Pancreas (tissue), 10 donors: ENCODE measurements around the gene ORC3. TPM values are rescaled to one million over a fixed set of nuclear protein-coding genes. Genes with fewer than 3 reads are reported as not detected.
A peak's percentile ranks its signal among the peaks of the same experiment; 100 is the strongest.

ENCODE experiments used
- ATAC-seq, 4 donors: fragments of 200-7000 bp; cut with Tn5 transposase; one replicate each; pipeline versions ENCODE4 v1.8.0 to v1.9.1; 2020; ENCODE audit warnings: mild to moderate bottlenecking in 4 of 4, moderate library complexity in 4 of 4
- DNase-seq, 6 donors: peaks; one replicate each; pipeline ENCODE4 v3.0.0-alpha.2; 2020
- FAIRE-seq: peaks from 2 replicates; lab custom pipeline; 2012; peaks lifted over from hg19 to GRCh38; lab: Jason Lieb, UNC
- H3K27ac ChIP-seq, 4 donors: fragments of 200-600 bp; sonication (generic); 1 replicate in 3 of 4; 2 replicates in 1 of 4; pipeline versions ENCODE4 v1.5.0 to v1.8.0; 2020
- H3K27me3 ChIP-seq, 4 donors: fragments of 200-600 bp; one replicate each; pipeline ENCODE4 v1.8.0; 2021
- H3K36me3 ChIP-seq, 3 donors: fragments of 200-600 bp; sonication (generic) in 1 of 3; one replicate each; pipeline versions ENCODE4 v1.5.0 to v1.8.0; 2020 to 2021
- H3K4me1 ChIP-seq, 3 donors: fragments of 200-600 bp; one replicate each; pipeline ENCODE4 v1.8.0; 2021
- H3K4me3 ChIP-seq, 4 donors: fragments of 200-600 bp; sonication (generic) in 2 of 4; one replicate each; pipeline versions ENCODE4 v1.5.0 to v1.8.0; 2020 to 2021
- H3K9me3 ChIP-seq, 4 donors: fragments of 200-600 bp; one replicate each; pipeline ENCODE4 v1.8.0; 2021
- WGBS, 2 donors: extraction: QIAGEN DNeasy Blood & Tissue Kit; methylation state at CpG; one replicate each; pipeline ENCODE4 v1.1.7; 2013; 5-methylcytosine and 5-hydroxymethylcytosine counted together
- intact Hi-C, 3 donors: fragments of 100-400 bp; cut with DNase I; formaldehyde crosslinking; loops; one replicate each; pipeline versions ENCODE4 v1.11.1 to v1.14.2; 2022
- polyA plus RNA-seq, 2 donors: library from polyadenylated mRNA; stranded (reverse); fragments of 200-250 nt; gene quantifications; one replicate each; pipeline ENCODE4 v1.2.3, GENCODE V29; 2013
- total RNA-seq, 6 donors: library from RNA; stranded (reverse); fragmentation: NEBNext Ultra II Directional in 4 of 6; extraction: Animal tissue kit (Norgen Biotek cat#: 25700) in 4 of 6; gene quantifications; one replicate each; pipeline versions ENCODE4 v1.2.1 to v1.2.4, GENCODE V29; 2021 to 2023
- TF ChIP-seq, protein P1 (sequence below), 4 donors: fragments of 200-600 bp; sonication (generic) in 3 of 4; IDR thresholded peaks; one replicate each; pipeline versions ENCODE4 v1.5.0 to v1.8.0; 2021; ENCODE audit warnings: antibody characterized with exemption in 4 of 4
- donor health status: healthy with polysubstance abuse.
- donor health status: DM: no; HTN: no; CAD: no; lungs with moderate emphysema.
- donor health status: DM: no; HTN: no; CAD: no.
- donor health status: control.
- donor health status: control.
- donor health status: Bipolar disorder and iron deficiency.
- donor health status: DM: yes; HTN: yes; CAD: no.
- donor health status: DM: no; HTN: no; CAD: no.
- donor health status: DM: no; HTN: no; CAD: no.
- donor health status: DM: yes; HTN: yes; CAD: no.

ORC3 gene
- total and polyA plus RNA-seq, 8 donors = 5.5 to 11.6 (median 7.6) TPM

DNA sequence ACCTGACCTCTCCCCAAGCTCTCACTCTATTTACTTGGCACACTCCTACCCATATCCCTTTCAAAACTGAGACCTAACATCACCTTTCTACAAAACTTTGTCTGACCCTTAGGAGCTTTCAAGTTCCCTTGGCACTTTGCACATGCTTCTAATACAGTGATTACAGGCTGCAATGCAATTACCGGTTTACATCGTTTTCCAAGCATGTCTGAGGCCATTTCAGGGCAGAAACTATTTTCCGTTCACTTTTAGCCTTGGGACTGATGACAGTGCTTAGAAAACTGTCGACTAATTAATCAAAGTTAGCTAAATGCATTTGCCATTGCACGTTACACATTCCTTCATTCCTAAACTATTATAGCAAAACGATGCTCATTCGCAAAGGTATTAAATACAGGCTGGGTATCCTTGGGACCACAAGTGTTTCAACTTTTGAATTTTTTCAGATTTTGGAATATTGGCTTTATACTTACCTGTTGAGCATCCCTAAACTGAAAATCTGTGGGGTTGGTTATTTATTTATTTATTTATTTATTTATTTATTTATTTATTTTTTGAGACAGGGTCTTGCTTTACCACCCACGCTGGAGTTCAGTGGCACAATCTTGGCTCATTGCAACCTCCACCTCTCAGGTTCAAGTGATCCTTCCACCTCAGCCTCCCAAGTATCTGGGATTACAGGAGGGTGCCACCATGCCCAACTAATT is 3.4 kb upstream of the ORC3 start:
- 90 to 93% methylated on average over 8 of the region's 8 CpGs for WGBS, 2 donors
- H3K36me3 ChIP-seq = peaks cover 0 to 13% (median 0%) of the 10 kb centered on the region in 3 donors
- no peak overlapping the region for H3K4me3 ChIP-seq
- H3K27ac ChIP-seq = no peak overlapping the region
- TF ChIP-seq, protein P1, sequence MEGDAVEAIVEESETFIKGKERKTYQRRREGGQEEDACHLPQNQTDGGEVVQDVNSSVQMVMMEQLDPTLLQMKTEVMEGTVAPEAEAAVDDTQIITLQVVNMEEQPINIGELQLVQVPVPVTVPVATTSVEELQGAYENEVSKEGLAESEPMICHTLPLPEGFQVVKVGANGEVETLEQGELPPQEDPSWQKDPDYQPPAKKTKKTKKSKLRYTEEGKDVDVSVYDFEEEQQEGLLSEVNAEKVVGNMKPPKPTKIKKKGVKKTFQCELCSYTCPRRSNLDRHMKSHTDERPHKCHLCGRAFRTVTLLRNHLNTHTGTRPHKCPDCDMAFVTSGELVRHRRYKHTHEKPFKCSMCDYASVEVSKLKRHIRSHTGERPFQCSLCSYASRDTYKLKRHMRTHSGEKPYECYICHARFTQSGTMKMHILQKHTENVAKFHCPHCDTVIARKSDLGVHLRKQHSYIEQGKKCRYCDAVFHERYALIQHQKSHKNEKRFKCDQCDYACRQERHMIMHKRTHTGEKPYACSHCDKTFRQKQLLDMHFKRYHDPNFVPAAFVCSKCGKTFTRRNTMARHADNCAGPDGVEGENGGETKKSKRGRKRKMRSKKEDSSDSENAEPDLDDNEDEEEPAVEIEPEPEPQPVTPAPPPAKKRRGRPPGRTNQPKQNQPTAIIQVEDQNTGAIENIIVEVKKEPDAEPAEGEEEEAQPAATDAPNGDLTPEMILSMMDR (IDR thresholded peaks at IDR 0.05) = no peak
- peaks cover 4 to 19% (median 11%) of the 10 kb centered on the region in 3 donors for H3K4me1 ChIP-seq
- no peak for ATAC-seq
- no peak for DNase-seq
- no peaks in the 10 kb centered on the region for H3K9me3 ChIP-seq
- no peaks in the 10 kb centered on the region for H3K27me3 ChIP-seq
- intact Hi-C loops = no loop called here
- FAIRE-seq = no peak

DNA sequence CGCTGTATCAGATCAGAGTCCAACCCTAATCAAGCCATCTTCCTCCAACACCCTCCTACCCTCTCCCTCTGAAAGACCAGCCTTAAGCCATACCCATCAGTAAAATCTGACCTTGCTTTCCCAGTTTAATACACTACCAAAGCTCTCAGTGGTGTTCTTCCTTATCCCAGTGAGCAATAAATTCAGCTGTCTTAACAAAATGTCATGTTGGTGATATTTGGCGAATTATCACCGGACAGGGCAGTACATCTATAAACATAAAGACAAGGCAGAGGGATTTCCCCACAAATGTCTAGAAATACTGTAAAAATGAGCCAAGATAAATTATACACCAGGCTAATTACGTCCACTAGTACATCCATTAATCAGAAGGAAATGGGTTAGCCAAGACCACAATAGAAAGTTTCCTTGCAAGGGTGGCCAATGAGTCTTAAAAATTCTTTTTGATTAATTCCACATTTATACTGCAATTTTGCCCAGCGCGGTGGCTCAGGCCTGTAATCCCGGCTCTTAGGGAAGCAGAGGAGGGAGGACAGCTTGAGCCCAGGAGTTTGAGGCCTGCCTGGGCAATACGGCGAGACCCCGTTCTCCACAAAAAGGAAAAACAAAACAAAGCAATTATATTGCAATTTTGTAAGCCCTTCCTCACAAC is 1.1 kb upstream of the ORC3 start:
- peak overlapping the region in 1 of 4 donors; percentile 75 for H3K27ac ChIP-seq
- no peaks in the 10 kb centered on the region for H3K9me3 ChIP-seq
- TF ChIP-seq, protein P1 (IDR thresholded peaks at IDR 0.05) = no peak
- FAIRE-seq (no peak), ATAC-seq (peak in 2 of 4 donors; percentile 13 to 32), DNase-seq (no peak)
- 12 to 13% methylated on average over 10 of the region's 10 CpGs for WGBS, 2 donors
- intact Hi-C loops = no loop called here
- H3K36me3 ChIP-seq = no peaks in the 10 kb centered on the region
- H3K27me3 ChIP-seq = no peaks in the 10 kb centered on the region
- peaks cover 4 to 19% (median 11%) of the 10 kb centered on the region in 3 donors for H3K4me1 ChIP-seq
- H3K4me3 ChIP-seq = peak overlapping the region; percentile 57 to 86 (median 70)

GRCh38 chr6:87590417-87590880 is 514 bp downstream of the ORC3 start:
- peak overlapping the region; percentile 57 to 86 (median 70) for H3K4me3 ChIP-seq
- no peak for ATAC-seq
- H3K9me3 ChIP-seq = no peaks in the 10 kb centered on the region
- DNase-seq = no peak
- intact Hi-C loops = no loop called here
- FAIRE-seq = no peak
- no peaks in the 10 kb centered on the region for H3K36me3 ChIP-seq
- H3K27ac ChIP-seq = peak overlapping the region in 3 of 4 donors; percentile 75 to 78 (median 77)
- TF ChIP-seq, protein P1 (IDR thresholded peaks at IDR 0.05) = no peak
- WGBS, 2 donors = 2 to 3% methylated on average over 11 of the region's 11 CpGs
- H3K27me3 ChIP-seq = no peaks in the 10 kb centered on the region
- peaks cover 4 to 19% (median 11%) of the 10 kb centered on the region in 3 donors for H3K4me1 ChIP-seq

DNA sequence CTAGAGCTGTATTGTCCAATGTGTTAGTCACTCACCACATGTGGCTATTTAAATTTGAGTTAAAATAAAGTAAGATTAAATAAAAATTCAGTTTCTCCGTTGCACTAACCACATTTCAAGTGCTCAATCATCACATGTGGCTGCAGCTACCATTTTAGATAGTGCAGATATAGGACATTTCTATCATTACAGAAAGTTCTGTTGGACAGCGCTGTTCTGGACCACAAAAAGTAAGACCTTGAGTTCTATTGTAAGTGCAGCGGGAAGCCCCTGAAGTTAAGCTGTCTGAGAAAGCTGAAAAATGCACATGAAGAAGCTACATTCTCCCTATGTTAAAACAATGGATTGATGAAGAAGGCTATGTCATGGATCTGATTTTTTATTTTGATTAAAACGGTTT is 1.1 kb downstream of the ORC3 start:
- no peaks in the 10 kb centered on the region for H3K27me3 ChIP-seq
- DNase-seq = no peak
- peak overlapping the region in 3 of 4 donors; percentile 57 to 86 (median 67) for H3K4me3 ChIP-seq
- H3K4me1 ChIP-seq = peaks cover 4 to 19% (median 11%) of the 10 kb centered on the region in 3 donors
- H3K27ac ChIP-seq = no peak overlapping the region
- TF ChIP-seq, protein P1 (IDR thresholded peaks at IDR 0.05) = no peak
- intact Hi-C loops = no loop called here
- 58 to 59% methylated on average over 4 of the region's 4 CpGs for WGBS, 2 donors
- no peaks in the 10 kb centered on the region for H3K36me3 ChIP-seq
- H3K9me3 ChIP-seq = no peaks in the 10 kb centered on the region
- ATAC-seq = no peak
- no peak for FAIRE-seq
